Fibroblast of skin of left biceps (primary cell): ENCODE measurements around the gene STARD7.
"Not testable (repeated sequence)": the region's sequence is repeated elsewhere in the genome, so short reads cannot be mapped to it uniquely, and the experiment has no call there.

ENCODE experiments used
- DNase-seq, 2 experiments: peaks; one replicate each; pipeline ENCODE4 v3.0.0-alpha.2; 2013; ENCODE audit warnings: low read depth in 2 of 2

The STARD7 gene

GRCh38 chr2:96163768-96164429 lies 44.7 kb downstream of the STARD7 start:
- no peak for DNase-seq

GRCh38 chr2:96163415-96163767 lies 45.2 kb downstream of the STARD7 start:
- DNase-seq = no peak

GRCh38 chr2:96161898-96162297 lies 46.7 kb downstream of the STARD7 start:
- no peak for DNase-seq

GRCh38 chr2:96160366-96160765 lies 48.3 kb downstream of the STARD7 start:
- not testable (repeated sequence) for DNase-seq

GRCh38 chr2:96159084-96159830 lies 49.4 kb downstream of the STARD7 start:
- DNase-seq = no peak

- no peak for DNase-seq
Observed at GRCh38 chr2:96158554-96158940, 50.1 kb downstream of the STARD7 start.

GRCh38 chr2:96157649-96158553 lies 50.7 kb downstream of the STARD7 start:
- DNase-seq = no peak

- no peak for DNase-seq
Observed at GRCh38 chr2:96156926-96157648, 51.5 kb downstream of the STARD7 start.

- DNase-seq = no peak
Observed at GRCh38 chr2:96156011-96156820, 52.4 kb downstream of the STARD7 start.

- no peak for DNase-seq
Observed at GRCh38 chr2:96154506-96155380, 53.9 kb downstream of the STARD7 start.

- no peak for DNase-seq
Observed at GRCh38 chr2:96153991-96154431, 54.6 kb downstream of the STARD7 start.

GRCh38 chr2:96153291-96153713 lies 55.3 kb downstream of the STARD7 start:
- DNase-seq = no peak

- DNase-seq = no peak
Observed at GRCh38 chr2:96152304-96153161, 56.1 kb downstream of the STARD7 start.

GRCh38 chr2:96151595-96152303 lies 56.9 kb downstream of the STARD7 start:
- DNase-seq = no peak

- no peak for DNase-seq
Observed at GRCh38 chr2:96150791-96151594, 57.6 kb downstream of the STARD7 start.

- DNase-seq = no peak
Observed at GRCh38 chr2:96150007-96150640, 58.5 kb downstream of the STARD7 start.
